NCI-H1930 (cell line): ENCODE measurements around the gene KCNAB3.
A peak's percentile ranks its signal among the peaks of the same experiment; 100 is the strongest.

Experiments
- DNase-seq, 2 experiments: peaks; one replicate each; lab custom pipeline; 2025; lab: John Stamatoyannopoulos, UW

KCNAB3 gene

GRCh38 chr17:7940034-7940433 lies 10.4 kb upstream of the KCNAB3 start:
- no peak for DNase-seq

DNA sequence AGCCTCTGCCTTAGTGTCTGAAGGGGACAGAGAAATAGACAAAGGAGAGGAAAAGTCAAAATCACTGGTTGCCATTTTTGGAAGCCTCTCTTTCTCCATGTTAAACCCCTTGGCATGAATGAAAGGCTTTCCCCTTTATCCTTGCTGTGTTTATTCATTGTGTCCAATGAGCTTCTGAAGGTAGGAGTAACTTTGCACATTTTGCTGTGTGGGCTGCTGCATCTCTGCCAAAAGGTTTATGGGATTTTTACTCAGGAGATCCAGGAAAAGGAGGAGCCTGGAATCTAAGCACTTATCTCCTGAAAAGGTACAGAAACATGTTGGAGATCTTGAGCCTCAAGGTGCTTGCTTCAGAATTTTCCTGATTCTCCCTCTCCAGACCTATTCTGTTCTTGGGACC lies 6.2 kb upstream of the KCNAB3 start:
- DNase-seq: no peak

DNA sequence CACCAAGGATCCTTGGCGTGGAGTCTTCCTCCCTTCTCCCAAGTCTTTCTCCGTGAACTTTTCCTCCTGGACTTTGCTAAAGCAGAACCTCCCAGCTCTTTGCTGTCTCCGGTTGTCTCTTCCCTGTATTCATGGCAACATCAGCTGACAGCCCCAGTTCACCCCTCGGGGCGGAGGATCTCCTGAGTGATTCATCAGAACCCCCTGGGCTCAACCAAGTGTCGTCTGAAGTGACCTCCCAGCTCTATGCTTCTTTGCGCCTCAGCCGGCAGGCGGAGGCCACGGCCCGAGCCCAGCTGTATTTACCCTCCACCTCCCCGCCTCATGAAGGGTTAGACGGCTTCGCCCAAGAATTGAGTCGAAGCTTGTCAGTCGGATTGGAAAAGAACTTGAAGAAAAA lies 3.3 kb upstream of the KCNAB3 start:
- DNase-seq: peak in 1 of 2 experiments; percentile 14

- DNase-seq: no peak
Measured at GRCh38 chr17:7932483-7932891, 2.8 kb upstream of the KCNAB3 start.

- DNase-seq: peak; percentile 98 to 99
Measured at GRCh38 chr17:7931709-7932482, 2.2 kb upstream of the KCNAB3 start, which contains the start of the genes CNTROB and TRAPPC1. TSS of gene CNTROB (plus strand) at chr17:7932206. CDS start at chr17:7933080, 874 bp downstream. TSS of gene TRAPPC1 (minus strand) at chr17:7931946. CDS start at chr17:7931829, 117 bp downstream.

DNA sequence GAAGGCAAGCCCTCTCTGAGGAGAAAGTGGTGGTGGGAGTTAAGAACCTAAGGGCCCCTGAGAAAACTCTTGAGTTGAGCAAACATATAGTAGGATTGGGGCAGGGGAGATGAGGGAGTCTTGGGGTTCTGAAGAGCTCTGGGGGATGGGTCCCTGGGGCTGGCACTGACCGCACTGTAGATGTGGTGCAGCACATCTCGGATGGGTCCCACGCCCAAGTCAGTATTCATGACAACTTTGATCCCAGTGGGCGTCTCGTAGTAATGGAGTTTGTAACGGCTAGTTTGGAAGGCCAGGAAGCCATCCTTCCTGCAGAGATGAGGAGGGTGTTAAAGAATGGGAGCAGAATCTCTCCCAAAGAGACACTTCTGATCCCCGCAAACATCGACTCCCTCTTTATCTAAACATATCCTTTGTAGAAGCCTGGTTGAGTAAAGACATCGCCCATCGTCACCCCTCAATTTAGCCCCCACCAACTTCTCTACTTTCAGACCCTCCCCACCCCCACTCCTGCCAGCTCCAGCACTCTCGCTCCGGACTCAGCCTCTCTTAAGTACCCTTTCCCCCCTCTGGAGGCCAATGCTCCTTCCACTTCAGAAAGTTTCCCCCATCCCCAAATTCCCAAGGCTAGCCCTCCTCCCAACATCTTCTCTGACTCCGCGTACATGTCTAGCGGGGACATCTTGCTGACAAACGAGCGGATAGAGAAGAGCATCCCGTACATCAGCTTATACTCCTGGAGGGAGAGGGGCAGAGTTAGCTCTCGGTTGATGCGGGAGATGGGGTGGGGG lies 1.4 kb upstream of the KCNAB3 start:
- DNase-seq: no peak

GRCh38 chr17:7927596-7927995 lies 2.1 kb downstream of the KCNAB3 start:
- DNase-seq: no peak

- peak; percentile 74 to 77 for DNase-seq
Measured at GRCh38 chr17:7922845-7923628, 6.6 kb downstream of the KCNAB3 start.

DNA sequence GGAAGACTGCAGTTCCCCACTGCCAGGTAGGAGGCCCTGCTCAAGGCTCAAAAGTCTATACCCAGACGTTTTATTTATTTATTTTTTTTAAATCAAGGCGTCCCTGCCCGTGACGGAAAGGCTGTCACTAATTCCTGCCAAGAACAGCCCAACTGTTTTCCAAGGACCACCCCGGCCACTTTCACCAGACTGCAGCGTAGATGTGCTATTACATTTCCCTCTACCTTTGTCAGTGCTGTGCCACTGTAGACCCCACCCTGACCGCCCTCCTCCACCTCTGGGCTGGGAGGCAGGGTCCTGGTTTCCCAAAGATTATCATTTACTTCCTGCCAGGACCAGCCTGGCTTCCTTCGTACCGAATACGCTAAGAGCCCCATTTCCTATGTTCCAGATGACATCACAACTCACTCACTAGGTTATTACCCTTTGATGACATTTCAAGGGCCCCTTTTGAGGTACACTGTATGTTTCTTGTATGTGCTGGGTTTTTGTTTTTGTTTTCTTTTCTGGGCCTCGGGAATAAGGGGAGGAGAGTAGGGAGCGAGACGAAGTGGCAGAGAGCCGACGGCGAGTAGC lies 7.3 kb downstream of the KCNAB3 start:
- no peak for DNase-seq

DNA sequence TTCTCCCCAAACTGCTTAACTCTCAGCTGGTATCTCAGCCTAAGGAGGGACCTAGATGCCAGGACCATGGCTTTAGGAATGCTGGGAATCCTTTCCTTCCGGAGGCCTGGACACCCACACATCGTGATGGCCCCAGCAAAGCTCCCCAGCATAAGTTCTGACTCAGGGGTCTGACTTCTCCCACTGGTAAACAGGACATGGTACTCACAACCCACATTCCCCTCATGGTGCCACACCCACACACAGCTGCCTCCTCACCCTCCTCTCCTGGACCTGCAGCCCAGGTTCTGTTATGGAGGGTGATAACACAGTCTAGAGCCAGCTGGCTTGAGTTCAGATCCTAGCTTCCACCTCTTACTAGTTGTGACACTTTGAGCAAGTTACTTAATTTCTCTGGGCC lies 12.8 kb downstream of the KCNAB3 start:
- DNase-seq: no peak

DNA sequence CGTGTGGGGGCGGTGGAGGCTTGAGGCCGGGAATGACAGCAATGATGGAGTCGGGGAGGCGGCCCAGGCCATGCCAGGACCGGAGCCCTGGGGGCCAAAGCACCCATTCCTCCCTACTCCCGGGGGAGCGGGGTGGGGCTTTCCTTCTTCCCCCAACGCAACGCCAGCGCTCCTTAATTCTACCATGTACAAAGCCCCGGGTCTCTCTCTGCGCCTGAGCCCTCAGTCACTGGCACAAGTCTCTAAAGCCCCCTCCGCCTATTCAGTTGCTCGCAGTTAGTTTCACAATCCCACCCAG lies 13.3 kb downstream of the KCNAB3 start:
- no peak for DNase-seq

GRCh38 chr17:7915611-7916384 lies 13.9 kb downstream of the KCNAB3 start, which contains the start of gene RNF227:
TSS of gene RNF227 (minus strand) at chr17:7916289. CDS start at chr17:7916195, 94 bp downstream.
- peak; percentile 90 for DNase-seq

GRCh38 chr17:7915179-7915610 lies 14.5 kb downstream of the KCNAB3 start:
- DNase-seq: no peak

DNA sequence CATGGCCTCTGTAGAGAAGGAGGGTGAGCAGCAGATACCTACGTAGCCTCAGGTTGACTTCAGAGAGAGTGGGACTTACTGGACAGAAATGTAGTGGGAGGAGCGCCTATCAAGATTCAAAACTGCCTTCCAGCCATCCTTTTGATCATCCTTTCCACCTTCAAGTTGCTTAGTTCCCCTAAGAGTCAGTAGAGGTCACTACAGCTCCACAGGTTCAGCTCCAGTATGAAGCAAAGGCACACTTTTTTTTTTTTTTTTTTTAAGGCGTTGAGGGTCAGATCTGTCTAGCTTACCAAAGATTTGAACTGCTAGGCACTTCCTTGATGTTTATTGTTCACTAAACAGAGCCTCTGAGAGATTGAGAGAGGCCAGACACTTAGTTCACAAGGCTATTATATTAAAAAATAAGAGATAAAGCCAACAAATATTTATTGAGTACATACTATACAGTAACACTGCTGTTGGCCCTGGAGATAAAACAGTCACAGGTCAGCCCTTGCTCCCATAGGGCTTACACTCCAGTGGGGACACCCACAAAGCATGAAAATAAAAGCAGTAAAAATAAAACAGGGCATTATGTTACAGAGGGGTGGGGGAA lies 16.6 kb downstream of the KCNAB3 start:
- DNase-seq: peak; percentile 42 to 52

DNA sequence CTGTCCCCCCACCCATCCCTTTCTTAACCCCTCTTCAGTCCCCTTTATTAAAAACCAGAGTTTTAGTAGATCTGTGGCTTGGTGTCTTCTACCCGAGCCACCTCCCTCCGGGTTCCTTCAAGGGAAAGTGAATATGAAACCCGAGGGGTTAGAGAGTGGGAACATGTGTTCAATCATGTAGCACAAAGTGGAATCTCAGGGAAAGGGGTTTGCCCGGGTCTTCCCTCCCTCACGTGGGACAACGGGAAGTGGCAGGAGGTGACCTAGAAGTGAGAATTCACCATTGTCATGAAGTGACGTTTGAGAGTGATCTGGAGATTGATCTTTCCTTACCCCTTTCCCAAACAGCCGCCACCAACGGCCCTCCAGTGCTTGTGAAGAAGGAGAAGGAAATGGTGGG lies 18.5 kb downstream of the KCNAB3 start:
- DNase-seq: no peak

GRCh38 chr17:7910711-7911110 lies 18.9 kb downstream of the KCNAB3 start:
- no peak for DNase-seq

- no peak for DNase-seq
Measured at GRCh38 chr17:7910281-7910680, 19.4 kb downstream of the KCNAB3 start.

- no peak for DNase-seq
Measured at GRCh38 chr17:7909089-7909488, 20.6 kb downstream of the KCNAB3 start.

DNA sequence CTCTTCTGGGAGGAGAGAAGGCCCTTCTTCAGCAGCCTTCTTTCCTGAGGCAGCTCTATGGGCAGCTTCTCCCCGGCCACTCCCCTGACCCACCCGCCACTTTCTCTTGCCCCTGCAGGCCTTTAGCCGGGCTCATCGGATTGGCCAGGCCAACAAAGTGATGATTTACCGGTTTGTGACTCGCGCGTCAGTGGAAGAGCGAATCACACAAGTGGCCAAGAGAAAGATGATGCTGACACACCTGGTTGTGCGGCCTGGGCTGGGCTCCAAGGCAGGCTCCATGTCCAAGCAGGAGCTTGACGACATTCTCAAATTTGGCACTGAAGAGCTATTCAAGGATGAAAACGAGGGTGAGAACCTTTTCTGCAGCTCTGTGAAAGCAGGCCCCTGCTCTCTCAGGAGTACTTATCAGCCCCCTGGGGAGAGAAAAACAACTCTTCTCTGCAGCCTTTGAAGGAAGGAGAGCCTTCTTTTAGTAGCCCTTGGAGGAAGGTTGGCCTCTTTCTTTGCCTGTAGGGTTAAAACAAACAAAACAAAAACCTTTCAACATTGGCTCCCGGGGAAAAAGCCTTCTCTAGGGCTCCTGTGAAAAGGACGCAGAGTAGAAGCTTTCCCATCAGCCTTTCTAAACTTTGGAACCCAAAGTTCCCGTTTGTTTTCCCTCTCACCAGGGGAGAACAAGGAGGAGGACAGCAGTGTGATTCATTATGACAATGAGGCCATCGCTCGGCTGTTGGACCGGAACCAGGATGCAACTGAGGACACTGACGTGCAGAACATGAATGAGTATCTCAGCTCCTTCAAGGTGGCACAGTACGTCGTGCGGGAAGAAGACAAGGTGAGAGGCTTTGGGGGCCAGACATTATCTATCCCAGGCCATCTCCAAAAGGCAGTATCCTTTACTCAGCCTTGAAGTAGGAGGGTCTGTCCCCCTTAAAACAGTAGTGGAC lies 26.2 kb downstream of the KCNAB3 start:
- no peak for DNase-seq

DNA sequence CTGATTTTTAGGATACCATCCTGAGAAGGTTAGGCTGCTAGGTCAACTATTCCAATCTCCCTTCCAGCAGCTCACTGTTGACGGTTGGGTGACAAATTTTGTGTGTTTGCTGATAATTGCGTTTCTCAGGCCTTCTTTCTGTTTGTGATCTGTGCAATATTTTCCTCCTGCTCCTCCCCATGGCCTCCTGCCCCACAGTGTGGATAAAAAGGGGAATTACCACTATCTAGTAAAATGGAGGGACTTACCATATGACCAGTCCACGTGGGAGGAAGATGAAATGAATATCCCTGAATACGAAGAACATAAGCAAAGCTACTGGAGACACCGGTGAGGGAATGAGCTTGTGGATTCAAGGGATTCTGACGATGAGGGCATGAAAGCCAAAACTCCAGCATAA lies 31.9 kb downstream of the KCNAB3 start:
- DNase-seq: no peak
